Activated naive CD8-positive, alpha-beta T cell (primary cell): ENCODE results near the gene EIF3F.

ENCODE experiments used
- H3K27ac Mint-ChIP-seq: one replicate; pipeline ENCODE4 v1.8.0; 2021; ENCODE audit warnings: mixed read lengths
- H3K27me3 Mint-ChIP-seq: one replicate; pipeline ENCODE4 v1.8.0; 2021; ENCODE audit warnings: mixed read lengths
- H3K36me3 Mint-ChIP-seq: one replicate; pipeline ENCODE4 v1.8.0; 2021; ENCODE audit warnings: mixed read lengths
- H3K4me1 Mint-ChIP-seq: one replicate; pipeline ENCODE4 v1.8.0; 2021; ENCODE audit warnings: low read depth, mixed read lengths
- H3K4me3 Mint-ChIP-seq: one replicate; pipeline ENCODE4 v1.8.0; 2021; ENCODE audit warnings: mild to moderate bottlenecking, mixed read lengths
- H3K9me3 Mint-ChIP-seq: one replicate; pipeline ENCODE4 v1.8.0; 2021; ENCODE audit warnings: low read depth, mixed read lengths

EIF3F gene

DNA sequence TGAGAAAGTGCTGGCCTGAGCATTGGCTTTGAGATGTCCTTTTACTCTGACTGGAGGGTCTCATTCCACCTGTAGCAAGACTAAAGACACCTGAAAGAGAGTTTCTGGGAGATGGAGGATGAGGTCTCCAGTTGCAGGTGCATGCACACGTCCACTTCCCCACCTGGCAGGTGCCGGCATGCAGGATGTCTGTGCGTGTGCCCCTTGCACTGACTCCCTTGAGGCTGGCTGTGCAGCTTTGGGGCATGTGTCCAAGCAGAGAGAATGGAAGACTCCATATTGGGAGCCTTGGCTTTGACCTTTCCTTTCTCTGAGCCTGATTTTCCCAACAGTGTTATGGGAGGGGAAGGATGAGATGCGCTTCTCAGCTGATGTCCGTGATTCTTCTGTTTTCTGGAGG lies 49.8 kb downstream of the EIF3F start:
- H3K4me3 Mint-ChIP-seq: no peak overlapping the region
- no peaks in the 10 kb centered on the region for H3K36me3 Mint-ChIP-seq
- peaks cover 6% of the 10 kb centered on the region for H3K4me1 Mint-ChIP-seq
- H3K27ac Mint-ChIP-seq: no peak overlapping the region
- H3K27me3 Mint-ChIP-seq: peaks cover 11% of the 10 kb centered on the region
- no peaks in the 10 kb centered on the region for H3K9me3 Mint-ChIP-seq

DNA sequence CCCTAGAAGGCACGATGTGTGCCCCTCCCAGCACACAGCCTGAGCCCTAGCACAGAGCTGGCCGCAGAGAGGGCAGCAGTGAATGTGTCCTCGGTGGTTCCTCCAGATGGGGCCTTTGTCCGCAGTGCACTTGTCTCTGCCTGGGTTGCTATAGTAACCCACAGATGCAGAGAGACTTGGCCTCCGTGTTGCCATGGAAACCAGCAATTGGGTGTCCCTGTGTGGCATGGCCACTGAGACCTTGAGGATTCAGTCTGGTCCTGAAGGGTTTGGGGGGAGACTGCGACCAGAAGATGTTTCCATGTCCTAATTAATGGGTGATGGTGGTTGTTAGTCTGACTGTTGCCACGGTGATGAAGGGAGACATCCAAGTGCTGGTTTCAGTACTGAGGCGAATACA lies 51.3 kb downstream of the EIF3F start:
- no peak overlapping the region for H3K4me3 Mint-ChIP-seq
- H3K27me3 Mint-ChIP-seq: peaks cover 2% of the 10 kb centered on the region
- peaks cover 2% of the 10 kb centered on the region for H3K4me1 Mint-ChIP-seq
- H3K27ac Mint-ChIP-seq: no peak overlapping the region
- no peaks in the 10 kb centered on the region for H3K36me3 Mint-ChIP-seq
- H3K9me3 Mint-ChIP-seq: no peaks in the 10 kb centered on the region

DNA sequence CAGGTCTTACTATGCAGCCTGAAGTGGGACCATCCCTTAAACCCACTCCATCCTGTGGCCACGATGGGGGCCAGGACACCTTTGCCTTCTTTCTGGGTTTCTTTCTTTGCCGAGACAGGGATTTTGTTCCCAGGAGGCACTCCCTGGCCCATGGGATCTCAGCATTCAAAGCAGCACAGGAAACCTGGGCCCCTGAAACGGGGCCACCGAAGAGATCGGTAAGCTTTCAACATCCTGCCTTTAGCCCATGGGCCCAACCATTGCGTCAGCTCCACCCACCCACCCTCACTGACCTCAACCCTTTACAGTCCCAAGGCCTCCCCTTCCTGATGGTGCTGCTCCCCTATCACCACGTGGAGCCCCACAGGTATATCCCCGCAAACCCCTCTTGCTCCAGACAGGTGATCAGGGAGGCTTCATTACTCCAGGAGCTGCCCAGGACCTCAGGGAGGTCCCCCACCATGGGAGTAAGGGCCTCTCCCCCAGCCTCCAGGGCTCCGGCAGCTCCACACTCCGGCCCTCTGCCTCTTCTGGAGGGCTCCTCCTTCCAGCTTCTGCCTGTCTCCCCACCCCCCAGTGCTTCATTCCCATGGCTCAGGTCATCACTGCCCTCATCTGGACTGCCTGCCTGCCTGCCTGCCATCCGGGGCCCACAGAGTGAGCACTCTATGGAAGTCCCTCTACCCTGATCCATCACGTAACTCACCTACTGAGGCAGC lies 51.8 kb downstream of the EIF3F start:
- Mint-ChIP-seq H3K4me1 (no peaks in the 10 kb centered on the region), H3K36me3 (no peaks in the 10 kb centered on the region), H3K4me3 (no peak overlapping the region), H3K9me3 (no peaks in the 10 kb centered on the region), H3K27ac (no peak overlapping the region), H3K27me3 (no peaks in the 10 kb centered on the region)

GRCh38 chr11:8039530-8040260 lies 52.6 kb downstream of the EIF3F start:
- no peaks in the 10 kb centered on the region for H3K4me1 Mint-ChIP-seq
- no peaks in the 10 kb centered on the region for H3K27me3 Mint-ChIP-seq
- H3K4me3 Mint-ChIP-seq: no peak overlapping the region
- H3K27ac Mint-ChIP-seq: no peak overlapping the region
- no peaks in the 10 kb centered on the region for H3K9me3 Mint-ChIP-seq
- H3K36me3 Mint-ChIP-seq: no peaks in the 10 kb centered on the region

- H3K9me3 Mint-ChIP-seq: no peaks in the 10 kb centered on the region
- no peaks in the 10 kb centered on the region for H3K36me3 Mint-ChIP-seq
- no peak overlapping the region for H3K27ac Mint-ChIP-seq
- no peak overlapping the region for H3K4me3 Mint-ChIP-seq
- peaks cover 2% of the 10 kb centered on the region for H3K27me3 Mint-ChIP-seq
- H3K4me1 Mint-ChIP-seq: no peaks in the 10 kb centered on the region
These were observed 53.3 kb downstream of the EIF3F start for GRCh38 chr11:8040261-8040920.

- Mint-ChIP-seq H3K36me3 (no peaks in the 10 kb centered on the region), H3K27ac (no peak overlapping the region), H3K4me1 (no peaks in the 10 kb centered on the region), H3K4me3 (no peak overlapping the region), H3K9me3 (no peaks in the 10 kb centered on the region), H3K27me3 (peaks cover 2% of the 10 kb centered on the region)
These were observed 53.8 kb downstream of the EIF3F start for GRCh38 chr11:8040921-8041285.

DNA sequence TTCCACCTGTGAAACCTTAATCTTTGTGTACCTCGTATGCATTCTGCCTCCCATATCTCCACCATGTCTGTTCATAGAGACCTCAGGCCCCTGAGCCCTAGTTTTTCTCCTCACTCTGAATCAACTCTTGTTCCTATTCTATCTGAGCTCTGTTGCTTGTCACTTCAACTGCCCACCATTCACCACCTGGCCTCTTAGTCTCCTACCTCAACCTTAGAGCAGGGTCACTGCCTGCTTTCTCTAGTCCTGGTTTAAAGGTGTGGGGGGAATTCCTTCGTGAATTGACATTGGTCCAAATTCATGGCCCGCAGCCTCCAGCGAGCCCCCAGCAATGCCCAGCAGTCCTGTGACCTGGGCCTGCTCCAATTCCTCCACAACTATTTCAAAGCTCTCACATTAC lies 54.4 kb downstream of the EIF3F start:
- Mint-ChIP-seq H3K4me1 (no peaks in the 10 kb centered on the region), H3K27me3 (peaks cover 3% of the 10 kb centered on the region), H3K4me3 (no peak overlapping the region)

GRCh38 chr11:8043756-8044155 lies 56.6 kb downstream of the EIF3F start:
- Mint-ChIP-seq H3K36me3 (no peaks in the 10 kb centered on the region), H3K9me3 (no peaks in the 10 kb centered on the region), H3K27me3 (peaks cover 3% of the 10 kb centered on the region), H3K27ac (no peak overlapping the region), H3K4me3 (no peak overlapping the region), H3K4me1 (no peaks in the 10 kb centered on the region)

More for the DNA sequence above, 54.4 kb downstream of the EIF3F start:
- Mint-ChIP-seq H3K36me3 (no peaks in the 10 kb centered on the region), H3K9me3 (no peaks in the 10 kb centered on the region), H3K27ac (no peak overlapping the region)

GRCh38 chr11:8045839-8046238 lies 58.7 kb downstream of the EIF3F start:
- H3K27ac Mint-ChIP-seq: no peak overlapping the region

DNA sequence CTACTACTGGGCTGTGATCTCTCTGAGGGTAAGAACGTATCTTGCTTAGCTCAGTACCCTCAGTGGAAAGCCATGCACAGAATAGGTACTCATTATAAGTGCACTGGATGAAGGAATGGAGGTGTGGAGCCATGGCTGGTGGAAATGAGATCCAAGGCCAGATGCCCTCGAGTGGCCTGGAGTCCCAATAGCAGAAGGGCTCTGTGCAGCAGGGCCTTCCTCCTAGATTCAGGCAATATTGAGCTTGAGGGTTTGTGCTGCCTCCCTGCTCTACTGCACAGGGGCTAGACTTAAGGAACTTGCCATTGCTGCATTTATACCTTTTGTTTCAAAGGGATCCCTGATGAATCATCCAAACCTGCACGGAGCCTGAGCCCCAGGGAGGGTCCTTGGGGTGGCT lies 60.2 kb downstream of the EIF3F start:
- H3K4me1 Mint-ChIP-seq: no peaks in the 10 kb centered on the region
- H3K27ac Mint-ChIP-seq: no peak overlapping the region
- H3K36me3 Mint-ChIP-seq: no peaks in the 10 kb centered on the region
- H3K4me3 Mint-ChIP-seq: no peak overlapping the region
- no peaks in the 10 kb centered on the region for H3K9me3 Mint-ChIP-seq
- H3K27me3 Mint-ChIP-seq: peaks cover 3% of the 10 kb centered on the region

More at GRCh38 chr11:8045839-8046238, 58.7 kb downstream of the EIF3F start:
- Mint-ChIP-seq H3K9me3 (no peaks in the 10 kb centered on the region), H3K4me3 (no peak overlapping the region), H3K36me3 (no peaks in the 10 kb centered on the region), H3K4me1 (no peaks in the 10 kb centered on the region), H3K27me3 (peaks cover 3% of the 10 kb centered on the region)

GRCh38 chr11:8049084-8049483 lies 61.9 kb downstream of the EIF3F start:
- H3K4me3 Mint-ChIP-seq: no peak overlapping the region

More at GRCh38 chr11:8049084-8049483, 61.9 kb downstream of the EIF3F start:
- H3K27me3 Mint-ChIP-seq: peaks cover 3% of the 10 kb centered on the region
- no peak overlapping the region for H3K27ac Mint-ChIP-seq
- H3K36me3 Mint-ChIP-seq: no peaks in the 10 kb centered on the region
- no peaks in the 10 kb centered on the region for H3K4me1 Mint-ChIP-seq
- no peaks in the 10 kb centered on the region for H3K9me3 Mint-ChIP-seq
